IMR-90 (cell line): ENCODE results near the gene FBXW10B. TPM values are rescaled to one million over a fixed set of nuclear protein-coding genes. Genes with fewer than 3 reads are reported as not detected.
"Not testable (repeated sequence)": the region's sequence is repeated elsewhere in the genome, so short reads cannot be mapped to it uniquely, and the experiment has no call there.

ENCODE experiments used
- ATAC-seq: fragments of 200-7000 bp; cut with Tn5 transposase; 2 replicates; pipeline ENCODE4 v1.9.1; 2020; ENCODE audit warnings: low read depth, mild to moderate bottlenecking, moderate library complexity
- BruUV-seq: library from RNA; stranded (reverse); fragments of 400-500 nt; replicated peaks from 2 replicates; lab custom pipeline; 2021; lab: Mats Ljungman, UMichigan
- CTCF ChIA-PET: fragments of 300-600 bp; formaldehyde crosslinking; extraction: SDS; loops from one replicate; lab custom pipeline; 2021; ENCODE audit warnings: antibody characterized with exemption; lab: Yijun Ruan, JAX
- POLR2A ChIA-PET: fragments of 300-600 bp; sonication (Branson Sonifier 250); formaldehyde crosslinking; loops from one replicate; lab custom pipeline; 2022; ENCODE audit warnings: antibody characterized with exemption; ENCODE audit not compliant: unreplicated experiment; lab: Charles Lee
- DNase-seq: peaks from one replicate; pipeline ENCODE4 v3.0.0; 2013
- H2AFZ ChIP-seq: replicated peaks from 2 replicates; pipeline ENCODE3; 2013; ENCODE audit warnings: low read length, mild to moderate bottlenecking; ENCODE audit not compliant: poor library complexity
- H2AK5ac ChIP-seq: 2 replicates; pipeline ENCODE4 v1.6.1; 2013; ENCODE audit warnings: low read depth, low read length, inconsistent platforms
- H2AK9ac ChIP-seq: replicated peaks from 2 replicates; pipeline ENCODE3; 2013; ENCODE audit warnings: mild to moderate bottlenecking, low read depth, low read length, moderate library complexity; ENCODE audit not compliant: poor library complexity
- H2BK120ac ChIP-seq: 2 replicates; pipeline ENCODE4 v1.6.1; 2013; ENCODE audit warnings: low read depth, low read length, inconsistent platforms
- H2BK15ac ChIP-seq: 3 replicates; pipeline ENCODE4 v1.6.1; 2013; ENCODE audit warnings: low read depth, low read length, inconsistent platforms
- H2BK20ac ChIP-seq: 2 replicates; pipeline ENCODE4 v1.6.1; 2013; ENCODE audit warnings: low read depth, mild to moderate bottlenecking, inconsistent platforms, low read length, moderate library complexity
- H2BK5ac ChIP-seq: 2 replicates; pipeline ENCODE4 v1.6.1; 2013; ENCODE audit warnings: mild to moderate bottlenecking, low read depth, low read length, inconsistent platforms; ENCODE audit not compliant: poor library complexity, severe bottlenecking
- H3K14ac ChIP-seq: replicated peaks from 2 replicates; pipeline ENCODE4 v1.6.1; 2013; ENCODE audit warnings: low read depth, low read length, inconsistent platforms
- H3K18ac ChIP-seq: 2 replicates; pipeline ENCODE4 v1.6.1; 2013; ENCODE audit warnings: low read depth, low read length, control low read depth
- H3K23ac ChIP-seq: 2 replicates; pipeline ENCODE4 v1.6.1; 2013; ENCODE audit warnings: low read depth, low read length, inconsistent platforms
- H3K27ac ChIP-seq: 2 replicates; pipeline ENCODE4 v1.5.1; 2013; ENCODE audit warnings: mild to moderate bottlenecking, control low read depth, low read length; ENCODE audit not compliant: insufficient read depth
- H3K27me3 ChIP-seq: 2 replicates; pipeline ENCODE4 v1.6.1; 2013; ENCODE audit warnings: low read length; ENCODE audit not compliant: control insufficient read depth, insufficient read depth
- H3K36me3 ChIP-seq: 2 replicates; pipeline ENCODE4 v1.6.1; 2013; ENCODE audit warnings: low read length, mixed read lengths; ENCODE audit not compliant: control insufficient read depth, insufficient read depth
- H3K4ac ChIP-seq: 2 replicates; pipeline ENCODE4 v1.6.1; 2013; ENCODE audit warnings: low read depth, low read length, inconsistent platforms
- H3K4me1 ChIP-seq: 2 replicates; pipeline ENCODE4 v1.6.1; 2013; ENCODE audit warnings: low read length, mixed read lengths; ENCODE audit not compliant: control insufficient read depth, insufficient read depth
- H3K4me2 ChIP-seq: 2 replicates; pipeline ENCODE4 v1.6.1; 2013; ENCODE audit warnings: low read depth, mild to moderate bottlenecking, control low read depth, low read length, moderate library complexity
- H3K4me3 ChIP-seq: 2 replicates; pipeline ENCODE4 v1.5.1; 2013; ENCODE audit warnings: low read depth, mild to moderate bottlenecking, control low read depth, low read length, moderate library complexity; ENCODE audit not compliant: insufficient read depth
- H3K56ac ChIP-seq: 2 replicates; pipeline ENCODE4 v1.6.1; 2013; ENCODE audit warnings: low read length, inconsistent platforms; ENCODE audit not compliant: insufficient read depth; ENCODE audit errors: extremely low read depth
- H3K79me1 ChIP-seq, 2 experiments: 2 replicates each; pipeline ENCODE4 v1.6.1; 2013; ENCODE audit warnings: low read length in 2 of 2, inconsistent platforms in 1 of 2, low read depth in 1 of 2
- H3K9ac ChIP-seq: 2 replicates; pipeline ENCODE4 v1.6.1; 2013; ENCODE audit warnings: low read depth, low read length, control low read depth
- H3K9me1 ChIP-seq: 2 replicates; pipeline ENCODE4 v1.6.1; 2013; ENCODE audit warnings: low read length, inconsistent platforms; ENCODE audit not compliant: insufficient read depth
- H3K9me3 ChIP-seq: 2 replicates; pipeline ENCODE4 v1.6.1; 2013; ENCODE audit warnings: low read length; ENCODE audit not compliant: control insufficient read depth, insufficient read depth
- H4K20me1 ChIP-seq: 2 replicates; pipeline ENCODE4 v1.6.1; 2013; ENCODE audit warnings: low read length, inconsistent platforms; ENCODE audit not compliant: insufficient read depth
- H4K5ac ChIP-seq: 2 replicates; pipeline ENCODE4 v1.6.1; 2013; ENCODE audit warnings: mild to moderate bottlenecking, low read depth, low read length, control low read depth
- H4K8ac ChIP-seq, 2 experiments: 2 replicates each; pipeline ENCODE4 v1.6.1; 2013; ENCODE audit warnings: low read depth in 2 of 2, low read length in 2 of 2, control low read depth in 1 of 2, inconsistent platforms in 1 of 2
- H4K91ac ChIP-seq: 2 replicates; pipeline ENCODE4 v1.6.1; 2013; ENCODE audit warnings: low read depth, low read length, inconsistent platforms; ENCODE audit not compliant: insufficient read depth
- WGBS, 2 experiments: methylation state at CpG; one replicate each; pipeline versions ENCODE4 v1.1.5 to v1.1.7; 2013; ENCODE audit warnings: missing lambda C conversion rate in 2 of 2; ENCODE audit not compliant: insufficient read length in 1 of 2; ENCODE audit errors: extremely low coverage in 2 of 2; 5-methylcytosine and 5-hydroxymethylcytosine counted together
- dilution Hi-C: fragments of 300-500 bp; cut with HindIII; formaldehyde crosslinking; loops from one replicate; pipeline ENCODE4 v1.14.3; 2018; ENCODE audit warnings: low sequenced_read_pairs; ENCODE audit not compliant: unreplicated experiment
- in situ Hi-C: fragments of 300-500 bp; cut with MboI; formaldehyde crosslinking; loops from 3 replicates; pipeline ENCODE4 v1.14.3; 2019; ENCODE audit warnings: low sequenced_read_pairs, inconsistent platforms, mixed read lengths
- intact Hi-C: fragments of 100-400 bp; cut with micrococcal nuclease; formaldehyde crosslinking; loops from 2 replicates; pipeline ENCODE4 v1.10.0; 2022
- polyA plus RNA-seq, 3 experiments: library from polyadenylated mRNA; depleted of rRNA; stranded (reverse); fragments of >200 nt; gene quantifications; 2 replicates each; pipeline ENCODE4 v1.2.3, GENCODE V29; 2012; ENCODE audit warnings: low replicate concordance in 1 of 3
- total RNA-seq: library from RNA; depleted of rRNA; stranded (reverse); fragments of >200 nt; gene quantifications from 2 replicates; pipeline ENCODE4 v1.2.3, GENCODE V29; 2012

FBXW10B gene
- total and polyA plus RNA-seq, 2 of the 4 experiments (the other 2 are of a cell fraction): under 0.01 to 0.43 TPM

GRCh38 chr17:15645099-15645941 is 25.8 kb upstream of the FBXW10B start:
- H2AFZ ChIP-seq, BruUV-seq, dilution Hi-C loops, H4K20me1 ChIP-seq, intact Hi-C loops, H2BK15ac ChIP-seq, H3K4me3 ChIP-seq, H2AK9ac ChIP-seq, H3K56ac ChIP-seq, H3K9me1 ChIP-seq, H3K36me3 ChIP-seq, H3K27me3 ChIP-seq, H3K9me3 ChIP-seq, H4K5ac ChIP-seq, H2AK5ac ChIP-seq, in situ Hi-C loops, POLR2A ChIA-PET: not testable (repeated sequence)
- 0 out of 2 replicates have a peak overlapping the region, but pooled peaks have one; percentile 3 for H3K4me2 ChIP-seq
- 0 out of 2 replicates have a peak overlapping the region, but pooled peaks have one; percentile 29 for H3K9ac ChIP-seq
- H3K18ac ChIP-seq: peak overlapping the region; percentile 76
- H3K4me1 ChIP-seq: peaks cover 18% of the 10 kb centered on the region
- H3K4ac ChIP-seq: peak overlapping the region; percentile 95
- H2BK20ac ChIP-seq: peak overlapping the region; percentile 45; the same call in 1 of the 2 replicates
- peak overlapping the region; percentile 82 for H2BK5ac ChIP-seq
- H4K8ac ChIP-seq: peak overlapping the region; percentile 63 to 86; a peak in 2 of 4 replicates
- WGBS, 2 experiments: no CpG with 5 or more reads among the region's 10 CpGs
- peak overlapping the region; percentile 61; the same call in 1 of the 2 replicates for H2BK120ac ChIP-seq
- peak overlapping the region; percentile 37; the same call in 1 of the 2 replicates for H4K91ac ChIP-seq
- peak overlapping the region; percentile 62 for H3K27ac ChIP-seq
- H3K79me1 ChIP-seq: peaks cover 6 to 28% of the 10 kb centered on the region in 2 experiments
- CTCF ChIA-PET: interaction anchor here (0.6 to 0.7 kb wide), 2 partner anchors 474 to 719 kb away, joined by 3 read pairs; no protein-coding TSS in a partner anchor
- ATAC-seq: peak; percentile 72
- DNase-seq: peak; percentile 72
- H3K14ac ChIP-seq: peak overlapping the region; percentile 71; the same call in 1 of the 2 replicates
- peak overlapping the region; percentile 38; the same call in 1 of the 2 replicates for H3K23ac ChIP-seq

GRCh38 chr17:15642505-15643251 is 23.2 kb upstream of the FBXW10B start:
- H3K79me1 ChIP-seq: peaks cover 0 to 11% of the 10 kb centered on the region in 2 experiments; a peak in 2 of 4 replicates
- H4K20me1 ChIP-seq, H4K91ac ChIP-seq, H3K4me3 ChIP-seq, H2BK5ac ChIP-seq, in situ Hi-C loops, H2AFZ ChIP-seq, H2AK9ac ChIP-seq, H4K8ac ChIP-seq, H2AK5ac ChIP-seq, H3K4ac ChIP-seq, intact Hi-C loops, POLR2A ChIA-PET, H2BK15ac ChIP-seq, H3K27me3 ChIP-seq, H3K23ac ChIP-seq, BruUV-seq, H3K9me1 ChIP-seq, H3K14ac ChIP-seq, H3K27ac ChIP-seq, H3K56ac ChIP-seq, H3K4me2 ChIP-seq, CTCF ChIA-PET, H3K9me3 ChIP-seq, H3K36me3 ChIP-seq, H3K4me1 ChIP-seq, DNase-seq, dilution Hi-C loops, H3K9ac ChIP-seq: not testable (repeated sequence)
- peak overlapping the region; percentile 63; the same call in 1 of the 2 replicates for H4K5ac ChIP-seq
- peak; percentile 65 for ATAC-seq
- no CpG with 5 or more reads among the region's 12 CpGs for WGBS, 2 experiments
- H2BK20ac ChIP-seq: 0 out of 2 replicates have a peak overlapping the region, but pooled peaks have one; percentile 35
- peak overlapping the region; percentile 29; the same call in 1 of the 2 replicates for H3K18ac ChIP-seq
- H2BK120ac ChIP-seq: peak overlapping the region; percentile 32; the same call in 1 of the 2 replicates
